ENCODE data around the gene ZNF408.
A peak's percentile ranks its signal among the peaks of the same experiment; 100 is the strongest.
"Not testable (repeated sequence)": the region's sequence is repeated elsewhere in the genome, so short reads cannot be mapped to it uniquely, and the experiment has no call there.

The ZNF408 gene

GRCh38 chr11:46700241-46701077, at the start of gene ZNF408, which contains the start of gene ARHGAP1:
Gene ZNF408 (plus strand): TSS chr11:46701031. CDS start chr11:46701048, 17 bp downstream.
Gene ARHGAP1 (minus strand): TSS chr11:46700619. CDS start chr11:46696107, 4,512 bp downstream.
- DNase-seq (ENCODE audit: low spot score): peak; percentile 90

GRCh38 chr11:46655631-46656030, 45.2 kb upstream of the ZNF408 start:
- DNase-seq (ENCODE audit: low spot score): no peak

- no peak for DNase-seq (ENCODE audit: low spot score)
These were observed 43.6 kb upstream of the ZNF408 start for GRCh38 chr11:46657186-46657585.

- DNase-seq (ENCODE audit: low spot score): no peak
These were observed 42.6 kb upstream of the ZNF408 start for GRCh38 chr11:46658259-46658658.

- no peak for DNase-seq (ENCODE audit: low spot score)
These were observed 40.9 kb upstream of the ZNF408 start for GRCh38 chr11:46659908-46660307.

- DNase-seq (ENCODE audit: low spot score): no peak
These were observed 39.0 kb upstream of the ZNF408 start for GRCh38 chr11:46661836-46662235.

GRCh38 chr11:46662366-46662765, 38.5 kb upstream of the ZNF408 start:
- DNase-seq (ENCODE audit: low spot score): no peak

- no peak for DNase-seq (ENCODE audit: low spot score)
These were observed 37.4 kb upstream of the ZNF408 start for GRCh38 chr11:46663277-46663940.

- no peak for DNase-seq (ENCODE audit: low spot score)
These were observed 36.2 kb upstream of the ZNF408 start for GRCh38 chr11:46664612-46665011.

GRCh38 chr11:46665356-46665755, 35.5 kb upstream of the ZNF408 start:
- DNase-seq (ENCODE audit: low spot score): no peak

GRCh38 chr11:46666516-46666915, 34.3 kb upstream of the ZNF408 start:
- no peak for DNase-seq (ENCODE audit: low spot score)

GRCh38 chr11:46667043-46667481, 33.8 kb upstream of the ZNF408 start:
- no peak for DNase-seq (ENCODE audit: low spot score)

GRCh38 chr11:46668480-46669085, 32.2 kb upstream of the ZNF408 start:
- no peak for DNase-seq (ENCODE audit: low spot score)

GRCh38 chr11:46669711-46670139, 31.1 kb upstream of the ZNF408 start:
- DNase-seq (ENCODE audit: low spot score): no peak

- not testable (repeated sequence) for DNase-seq (ENCODE audit: low spot score)
These were observed 30.3 kb upstream of the ZNF408 start for GRCh38 chr11:46670521-46670920.

GRCh38 chr11:46671958-46672315, 28.9 kb upstream of the ZNF408 start:
- DNase-seq (ENCODE audit: low spot score): no peak

- no peak for DNase-seq (ENCODE audit: low spot score)
These were observed 28.4 kb upstream of the ZNF408 start for GRCh38 chr11:46672381-46672839.

- no peak for DNase-seq (ENCODE audit: low spot score)
These were observed 26.9 kb upstream of the ZNF408 start for GRCh38 chr11:46673713-46674462.

GRCh38 chr11:46674463-46675287, 26.2 kb upstream of the ZNF408 start:
- DNase-seq (ENCODE audit: low spot score): no peak

- no peak for DNase-seq (ENCODE audit: low spot score)
These were observed 25.5 kb upstream of the ZNF408 start for GRCh38 chr11:46675288-46675851.

- no peak for DNase-seq (ENCODE audit: low spot score)
These were observed 24.9 kb upstream of the ZNF408 start for GRCh38 chr11:46675949-46676348.

Data from HuH-7.5 (cell line).